Measurements from ENCODE around the gene GPC1.

DNA sequence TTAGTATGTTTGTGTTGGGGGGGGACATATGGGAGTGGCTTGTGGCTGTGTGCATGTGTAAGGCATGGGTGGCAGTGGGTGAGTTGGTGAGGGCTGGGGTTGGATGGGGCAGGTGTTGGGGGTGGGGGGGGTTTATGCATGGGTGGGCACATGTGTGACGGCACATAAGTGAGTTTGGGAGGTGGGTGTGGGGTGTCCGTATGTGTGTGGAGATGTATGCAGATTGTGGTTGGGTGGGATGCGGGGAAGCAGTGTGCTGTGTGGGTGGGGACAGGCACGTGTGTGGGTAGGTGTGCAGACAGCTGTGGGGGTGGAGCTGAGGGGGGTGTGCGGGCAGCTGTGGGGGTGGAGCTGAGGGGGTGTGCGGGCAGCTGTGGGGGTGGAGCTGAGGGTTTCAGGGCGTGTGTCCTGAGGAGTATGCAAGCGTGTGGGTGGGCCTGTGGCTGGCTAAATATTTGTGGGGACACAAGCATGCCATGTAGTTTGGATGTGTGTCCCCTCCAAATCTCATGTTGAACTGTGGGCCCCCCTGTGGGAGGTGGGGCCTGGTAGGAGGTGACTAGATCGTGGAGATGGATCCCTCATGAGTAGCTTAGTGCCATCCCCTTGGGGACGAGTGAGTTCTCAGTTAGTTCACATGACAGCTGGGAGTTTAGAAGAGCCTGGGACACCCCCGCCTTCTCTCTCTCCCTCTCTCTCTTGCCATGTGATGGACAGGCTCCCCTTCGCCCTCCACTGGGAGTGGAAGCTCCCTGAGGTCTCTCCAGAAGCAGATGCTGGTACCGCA, 62.9 kb downstream of the GPC1 start:
- TF ChIP-seq, protein P1, sequence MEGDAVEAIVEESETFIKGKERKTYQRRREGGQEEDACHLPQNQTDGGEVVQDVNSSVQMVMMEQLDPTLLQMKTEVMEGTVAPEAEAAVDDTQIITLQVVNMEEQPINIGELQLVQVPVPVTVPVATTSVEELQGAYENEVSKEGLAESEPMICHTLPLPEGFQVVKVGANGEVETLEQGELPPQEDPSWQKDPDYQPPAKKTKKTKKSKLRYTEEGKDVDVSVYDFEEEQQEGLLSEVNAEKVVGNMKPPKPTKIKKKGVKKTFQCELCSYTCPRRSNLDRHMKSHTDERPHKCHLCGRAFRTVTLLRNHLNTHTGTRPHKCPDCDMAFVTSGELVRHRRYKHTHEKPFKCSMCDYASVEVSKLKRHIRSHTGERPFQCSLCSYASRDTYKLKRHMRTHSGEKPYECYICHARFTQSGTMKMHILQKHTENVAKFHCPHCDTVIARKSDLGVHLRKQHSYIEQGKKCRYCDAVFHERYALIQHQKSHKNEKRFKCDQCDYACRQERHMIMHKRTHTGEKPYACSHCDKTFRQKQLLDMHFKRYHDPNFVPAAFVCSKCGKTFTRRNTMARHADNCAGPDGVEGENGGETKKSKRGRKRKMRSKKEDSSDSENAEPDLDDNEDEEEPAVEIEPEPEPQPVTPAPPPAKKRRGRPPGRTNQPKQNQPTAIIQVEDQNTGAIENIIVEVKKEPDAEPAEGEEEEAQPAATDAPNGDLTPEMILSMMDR (conservative IDR thresholded peaks at IDR 0.05; ENCODE audit: low read depth, low read length) = no peak
- TF ChIP-seq RFX5 (IDR thresholded peaks at IDR 0.05; ENCODE audit: low read depth, low read length) (no peak), POLR2A (IDR thresholded peaks at IDR 0.05; ENCODE audit: low read depth, low read length) (no peak), CHD1 (IDR thresholded peaks at IDR 0.05; ENCODE audit: low read depth, low read length) (no peak), CEBPB (IDR thresholded peaks at IDR 0.05; ENCODE audit: low read depth, low read length) (no peak), RCOR1 (IDR thresholded peaks at IDR 0.05; ENCODE audit: insufficient replicate concordance, low read length) (no peak), MAFK (IDR thresholded peaks at IDR 0.05; ENCODE audit: low read depth, low read length) (no peak), SMC3 (IDR thresholded peaks at IDR 0.05; ENCODE audit: low read depth, low read length) (no peak), BHLHE40 (IDR thresholded peaks at IDR 0.05; ENCODE audit: low read depth, low read length) (no peak), RAD21 (IDR thresholded peaks at IDR 0.05; ENCODE audit: low read length) (no peak), MXI1 (IDR thresholded peaks at IDR 0.05; ENCODE audit: borderline replicate concordance, low read depth, low read length) (no peak)
- TF ChIP-seq, protein P2, sequence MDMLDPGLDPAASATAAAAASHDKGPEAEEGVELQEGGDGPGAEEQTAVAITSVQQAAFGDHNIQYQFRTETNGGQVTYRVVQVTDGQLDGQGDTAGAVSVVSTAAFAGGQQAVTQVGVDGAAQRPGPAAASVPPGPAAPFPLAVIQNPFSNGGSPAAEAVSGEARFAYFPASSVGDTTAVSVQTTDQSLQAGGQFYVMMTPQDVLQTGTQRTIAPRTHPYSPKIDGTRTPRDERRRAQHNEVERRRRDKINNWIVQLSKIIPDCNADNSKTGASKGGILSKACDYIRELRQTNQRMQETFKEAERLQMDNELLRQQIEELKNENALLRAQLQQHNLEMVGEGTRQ (IDR thresholded peaks at IDR 0.05; ENCODE audit: low read depth, low read length) = no peak
